GM11168 (cell line): Measurements from ENCODE around the gene KRT34.
"Not testable (repeated sequence)": the region's sequence is repeated elsewhere in the genome, so short reads cannot be mapped to it uniquely, and the experiment has no call there.

ENCODE experiments used
- in situ Hi-C: fragments of 300-500 bp; cut with MboI; formaldehyde crosslinking; loops from one replicate; pipeline ENCODE4 v1.12.0; 2022; ENCODE audit warnings: low sequenced_read_pairs; ENCODE audit not compliant: unreplicated experiment

KRT34 gene

GRCh38 chr17:41406205-41406604 is 24.1 kb upstream of the KRT34 start:
- in situ Hi-C loops = no loop called here

- in situ Hi-C loops = no loop called here
Observed at GRCh38 chr17:41404024-41404671, 22.0 kb upstream of the KRT34 start.

- in situ Hi-C loops = no loop called here
Observed at GRCh38 chr17:41403404-41404023, 21.4 kb upstream of the KRT34 start.

GRCh38 chr17:41402161-41402560 is 20.1 kb upstream of the KRT34 start:
- in situ Hi-C loops = no loop called here

GRCh38 chr17:41396996-41397660 is 15.0 kb upstream of the KRT34 start, which contains the start of gene KRT31:
TSS of gene KRT31 (minus strand) at chr17:41397608. CDS start at chr17:41397539, 69 bp downstream.
- in situ Hi-C loops = no loop called here

DNA sequence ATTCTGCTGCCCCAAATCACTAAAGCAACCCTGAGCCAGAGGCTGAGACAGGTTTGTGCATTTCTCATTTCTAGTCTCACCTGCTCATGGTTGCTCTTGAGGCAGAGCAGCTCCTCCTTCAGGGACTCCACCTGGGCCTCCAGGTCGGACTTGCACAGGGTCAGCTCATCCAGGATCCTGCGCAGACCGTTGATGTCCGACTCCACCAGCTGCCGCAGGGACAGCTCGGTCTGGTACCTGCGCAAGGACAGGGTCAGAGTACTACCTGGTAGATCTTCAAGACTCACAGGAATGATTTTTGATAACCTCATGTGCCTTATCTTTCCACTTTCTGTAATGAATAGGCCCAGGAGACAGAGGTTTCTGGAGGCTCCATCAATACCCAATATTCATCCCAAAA is 14.2 kb upstream of the KRT34 start:
- in situ Hi-C loops = no loop called here

- in situ Hi-C loops = no loop called here
Observed at GRCh38 chr17:41395611-41396010, 13.5 kb upstream of the KRT34 start.

DNA sequence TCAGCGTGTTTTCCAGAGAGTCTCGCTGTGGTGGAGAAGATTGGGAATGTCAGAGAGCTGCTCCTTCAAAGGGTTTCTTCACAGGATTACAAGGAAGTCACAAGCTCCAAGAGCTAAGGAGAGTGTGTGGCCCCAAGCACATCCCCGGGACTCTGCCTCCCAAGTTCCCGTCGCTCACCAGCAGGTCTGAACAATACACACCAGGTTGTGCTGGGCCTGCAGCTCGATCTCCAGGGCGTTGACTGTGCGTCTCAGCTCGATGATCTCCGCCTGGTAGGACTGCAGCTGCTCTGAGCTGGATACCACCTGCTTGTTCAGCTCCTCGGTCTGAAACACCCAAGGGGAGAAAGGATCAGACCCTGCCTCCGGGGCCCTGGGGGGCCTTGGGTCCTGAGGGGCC is 12.9 kb upstream of the KRT34 start:
- in situ Hi-C loops = not testable (repeated sequence)

GRCh38 chr17:41394254-41394996 is 12.3 kb upstream of the KRT34 start:
- in situ Hi-C loops = no loop called here

GRCh38 chr17:41393826-41394225 is 11.7 kb upstream of the KRT34 start:
- in situ Hi-C loops = no loop called here

DNA sequence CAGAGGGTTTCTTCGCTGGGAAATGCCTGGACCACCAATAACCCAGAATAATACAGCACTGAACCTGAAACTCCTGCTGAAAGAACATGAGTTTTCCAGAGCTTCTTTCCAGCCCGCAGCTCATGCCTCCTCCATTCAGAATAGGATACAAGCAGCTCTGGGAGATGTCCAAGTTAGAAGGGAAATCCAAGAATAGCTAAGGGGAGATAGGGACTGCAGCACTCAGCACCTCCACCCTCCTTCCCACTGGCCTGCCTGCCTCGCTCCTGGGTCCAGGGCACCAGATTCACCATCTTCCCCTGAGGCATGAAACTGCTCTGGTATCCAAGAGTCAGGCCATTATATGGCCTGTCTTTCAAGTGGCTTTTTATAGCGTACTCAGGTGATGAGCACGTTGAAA is 11.2 kb upstream of the KRT34 start:
- in situ Hi-C loops = no loop called here

- in situ Hi-C loops = no loop called here
Observed at GRCh38 chr17:41392278-41392677, 10.2 kb upstream of the KRT34 start.

DNA sequence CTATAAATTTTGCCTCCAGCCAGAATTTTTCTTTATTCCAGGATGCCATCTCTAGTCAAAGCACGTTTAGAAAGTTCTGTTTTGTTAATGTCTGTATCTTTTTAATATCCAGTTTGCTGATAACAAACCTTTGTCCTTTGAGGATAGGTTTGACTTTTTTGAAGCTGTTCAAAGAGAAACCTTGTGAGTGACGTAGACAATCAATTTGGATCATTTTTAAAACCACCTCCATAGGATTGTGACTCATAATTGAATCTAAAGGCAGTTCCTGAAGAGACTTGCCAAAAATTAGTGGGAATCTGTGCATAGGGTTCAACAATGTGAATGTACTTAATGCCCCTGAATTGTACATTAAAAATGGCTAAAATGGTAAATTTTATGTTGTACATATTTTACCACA is 9.4 kb upstream of the KRT34 start:
- in situ Hi-C loops = no loop called here

GRCh38 chr17:41390411-41390938 is 8.4 kb upstream of the KRT34 start:
- in situ Hi-C loops = no loop called here

DNA sequence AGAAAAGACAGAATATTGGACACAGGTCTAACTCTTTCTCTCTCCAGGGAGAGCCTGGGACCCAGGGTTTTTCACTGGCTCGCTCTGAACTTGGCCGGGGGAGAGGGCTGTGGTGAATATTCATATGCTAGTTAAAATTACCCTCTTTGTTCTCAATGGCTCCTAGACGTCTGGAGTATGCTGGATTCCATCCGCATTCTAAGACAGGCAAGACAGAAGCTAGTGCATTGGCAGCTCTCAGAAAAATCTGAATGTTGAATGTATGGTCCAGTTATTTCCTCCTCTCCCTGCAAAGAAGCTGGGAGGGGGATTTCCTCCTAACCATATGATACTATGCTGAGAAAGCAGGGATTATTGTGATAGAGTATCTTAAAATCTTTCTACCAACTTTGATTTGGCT is 5.6 kb upstream of the KRT34 start:
- in situ Hi-C loops = no loop called here

DNA sequence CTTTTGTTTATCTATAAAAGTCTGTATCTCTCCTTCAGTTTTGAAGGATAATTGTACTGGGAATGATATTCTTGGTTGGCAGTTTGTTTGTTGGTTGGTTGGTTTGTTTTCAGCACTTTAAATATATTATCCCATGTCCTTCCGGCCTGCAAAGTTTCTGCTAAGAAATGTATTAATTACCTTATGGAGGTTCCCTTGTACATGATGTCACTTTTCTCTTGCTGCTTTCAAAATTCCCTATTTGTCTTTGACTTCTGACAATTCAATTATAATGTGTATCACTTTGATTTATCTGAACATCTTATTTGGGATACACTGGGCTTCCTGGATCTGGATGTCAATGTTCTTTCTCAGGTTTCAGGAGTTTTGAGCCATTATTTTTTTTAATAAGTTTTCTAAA is 4.1 kb upstream of the KRT34 start:
- in situ Hi-C loops = no loop called here

DNA sequence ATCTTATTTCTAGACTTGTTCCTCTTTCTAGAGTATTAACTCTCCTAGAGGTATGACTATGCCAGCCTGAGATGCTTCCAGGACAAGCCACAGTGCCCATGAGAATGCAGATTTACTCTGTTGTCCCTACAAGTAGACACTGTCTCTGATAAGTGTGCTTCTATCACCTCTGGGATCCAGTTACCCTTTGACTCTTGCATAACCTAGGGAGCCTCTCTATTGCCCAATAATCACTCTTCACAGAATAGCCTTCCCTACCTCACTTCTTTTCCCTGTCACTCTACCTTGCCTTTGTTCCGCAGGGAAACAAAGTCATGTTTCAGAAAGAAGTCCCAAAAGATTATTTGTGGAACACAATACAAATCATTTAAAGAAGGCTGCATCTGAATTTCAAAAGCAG is 1.6 kb upstream of the KRT34 start:
- in situ Hi-C loops = no loop called here

DNA sequence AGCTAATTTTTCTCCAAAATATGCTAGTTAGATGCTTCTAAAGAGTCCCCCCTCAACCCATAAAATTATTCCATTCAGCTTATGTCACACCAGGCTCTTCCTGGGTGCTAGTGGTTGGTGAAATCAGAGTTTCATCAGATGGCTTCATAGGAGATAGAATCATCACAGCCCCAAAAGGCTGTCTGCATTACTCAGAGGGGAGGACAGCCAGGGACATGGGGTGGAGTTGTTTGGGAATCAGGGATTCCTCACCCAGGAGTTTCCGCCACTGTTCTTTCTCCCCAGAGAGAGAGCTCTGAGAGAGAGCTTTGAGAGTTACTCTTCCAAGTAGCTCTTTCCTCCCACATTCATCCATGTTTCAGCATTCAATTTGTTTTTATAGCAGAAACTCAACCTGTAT is 288 bp upstream of the KRT34 start:
- in situ Hi-C loops = no loop called here

- in situ Hi-C loops = not testable (repeated sequence)
Observed at GRCh38 chr17:41380091-41380490, 2.0 kb downstream of the KRT34 start.

- in situ Hi-C loops = no loop called here
Observed at GRCh38 chr17:41377546-41377945, 4.6 kb downstream of the KRT34 start.

DNA sequence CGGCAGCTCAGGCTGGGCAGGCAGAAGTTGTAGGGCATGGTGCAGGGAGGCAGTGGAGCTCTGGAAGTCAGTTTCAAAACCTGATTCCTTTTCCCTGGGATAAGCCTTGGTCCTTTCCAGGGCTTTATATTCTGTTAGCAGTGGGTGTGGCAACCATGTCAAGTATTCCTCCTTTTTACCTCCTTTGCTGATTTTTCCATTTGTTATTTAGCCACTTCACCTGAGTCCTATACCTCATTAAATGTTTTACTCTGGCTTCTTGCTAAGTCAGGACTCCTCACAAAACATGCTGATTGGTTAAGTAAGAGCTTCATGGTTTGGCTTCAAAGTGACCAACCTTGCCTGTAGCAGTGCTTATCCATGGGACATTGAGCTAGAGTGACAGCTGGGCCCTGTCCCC is 12.4 kb downstream of the KRT34 start, which contains the start of gene KRT33B:
Gene KRT33B (minus strand): TSS at position 101 of the 400 bp plus-strand sequence. CDS start 63 bp downstream, at position 38.
- in situ Hi-C loops = no loop called here
